ENCODE measurements around the gene EBI3.
"Not testable (repeated sequence)": the region's sequence is repeated elsewhere in the genome, so short reads cannot be mapped to it uniquely, and the experiment has no call there.

Gene EBI3

GRCh38 chr19:4245938-4246337 lies 16.6 kb downstream of the EBI3 start:
- H3K27ac ChIP-seq (ENCODE audit: low read length, poor library complexity, severe bottlenecking); H2BK12ac ChIP-seq (ENCODE audit: low read length in 2 of 2); H3K9ac ChIP-seq (ENCODE audit: low read length); H4K91ac ChIP-seq (ENCODE audit: low read length); H2BK5ac ChIP-seq (ENCODE audit: low read depth, low read length, poor library complexity, severe bottlenecking); H3K4ac ChIP-seq (ENCODE audit: low read depth in 1 of 2, low read length in 2 of 2); H3K18ac ChIP-seq (ENCODE audit: low read depth in 1 of 2, low read length in 2 of 2); H2AFZ ChIP-seq (ENCODE audit: low read depth, low read length); H2AK5ac ChIP-seq (ENCODE audit: low read length, severe bottlenecking); H3K27me3 ChIP-seq (ENCODE audit: control insufficient read depth in 1 of 2, insufficient read depth in 1 of 2, low read length in 2 of 2); H3K4me2 ChIP-seq (ENCODE audit: low read length, poor library complexity, severe bottlenecking); DNase-seq; H2BK15ac ChIP-seq (ENCODE audit: low read depth, poor library complexity, severe bottlenecking); H3K9me3 ChIP-seq (ENCODE audit: control insufficient read depth, low read length); H3K4me1 ChIP-seq (ENCODE audit: control insufficient read depth, insufficient read depth, low read depth, low read length); H2BK120ac ChIP-seq (ENCODE audit: low read depth, low read length); H3K23ac ChIP-seq (ENCODE audit: low read length in 2 of 2); H3K14ac ChIP-seq (ENCODE audit: low read length in 2 of 2): not testable (repeated sequence)
- H3K4me3 ChIP-seq (ENCODE audit: insufficient read depth in 1 of 2, low read depth in 1 of 2, low read length in 2 of 2) = peak overlapping the region in 1 of 2 experiments; percentile 86
- H3K36me3 ChIP-seq (ENCODE audit: control insufficient read depth in 1 of 2, insufficient read depth in 2 of 2, low read depth in 1 of 2, low read length in 2 of 2) = peaks cover 19 to 20% of the 10 kb centered on the region in 2 experiments
- H4K8ac ChIP-seq (ENCODE audit: low read length) = peak overlapping the region; percentile 93
- H3K79me1 ChIP-seq (replicated peaks; ENCODE audit: low read length, poor library complexity, severe bottlenecking) = peaks cover 18% of the 10 kb centered on the region
- WGBS = 89% methylated on average over 5 of the region's 6 CpGs

GRCh38 chr19:4246767-4247593 lies 17.7 kb downstream of the EBI3 start, which contains the start of gene YJU2:
Gene YJU2 (plus strand): TSS chr19:4247080. CDS start chr19:4247147, 67 bp downstream.
- peaks cover 28 to 29% of the 10 kb centered on the region in 2 experiments for H3K36me3 ChIP-seq (ENCODE audit: control insufficient read depth in 1 of 2, insufficient read depth in 2 of 2, low read depth in 1 of 2, low read length in 2 of 2)
- no peaks in the 10 kb centered on the region for H3K27me3 ChIP-seq (ENCODE audit: control insufficient read depth in 1 of 2, insufficient read depth in 1 of 2, low read length in 2 of 2)
- peaks cover 7% of the 10 kb centered on the region for H3K4me1 ChIP-seq (ENCODE audit: control insufficient read depth, insufficient read depth, low read depth, low read length)
- peak within 1 kb of the TSS in 1 of 2 experiments; percentile 93 for H3K4ac ChIP-seq (ENCODE audit: low read depth in 1 of 2, low read length in 2 of 2)
- H2BK120ac ChIP-seq (ENCODE audit: low read depth, low read length) = peak within 1 kb of the TSS; percentile 86
- peak within 1 kb of the TSS; percentile 83 for H3K4me2 ChIP-seq (ENCODE audit: low read length, poor library complexity, severe bottlenecking)
- H3K23ac ChIP-seq (ENCODE audit: low read length in 2 of 2) = no peak within 1 kb of the TSS
- peaks cover 18% of the 10 kb centered on the region for H3K79me1 ChIP-seq (replicated peaks; ENCODE audit: low read length, poor library complexity, severe bottlenecking)
- no peak within 1 kb of the TSS for H2BK12ac ChIP-seq (ENCODE audit: low read length in 2 of 2)
- H3K4me3 ChIP-seq (ENCODE audit: insufficient read depth in 1 of 2, low read depth in 1 of 2, low read length in 2 of 2) = peak within 1 kb of the TSS; percentile 61 to 86
- under 1% methylated on average over 41 of the region's 45 CpGs for WGBS
- peak within 1 kb of the TSS in 1 of 2 experiments; percentile 82 for H3K18ac ChIP-seq (ENCODE audit: low read depth in 1 of 2, low read length in 2 of 2)
- peak within 1 kb of the TSS; percentile 8 for H2AK5ac ChIP-seq (ENCODE audit: low read length, severe bottlenecking)
- peak within 1 kb of the TSS; percentile 99 for H3K27ac ChIP-seq (ENCODE audit: low read length, poor library complexity, severe bottlenecking)
- peak within 1 kb of the TSS; percentile 93 for H3K9ac ChIP-seq (ENCODE audit: low read length)
- H3K14ac ChIP-seq (ENCODE audit: low read length in 2 of 2) = no peak within 1 kb of the TSS
- peak within 1 kb of the TSS; percentile 43 for H4K91ac ChIP-seq (ENCODE audit: low read length)
- H4K8ac ChIP-seq (ENCODE audit: low read length) = peak within 1 kb of the TSS; percentile 93
- peak; percentile 100 for DNase-seq
- no peak within 1 kb of the TSS for H2BK15ac ChIP-seq (ENCODE audit: low read depth, poor library complexity, severe bottlenecking)
- H3K9me3 ChIP-seq (ENCODE audit: control insufficient read depth, low read length) = peaks cover 3% of the 10 kb centered on the region
- H2AFZ ChIP-seq (ENCODE audit: low read depth, low read length) = peak within 1 kb of the TSS; percentile 79
- peak within 1 kb of the TSS; percentile 88 for H2BK5ac ChIP-seq (ENCODE audit: low read depth, low read length, poor library complexity, severe bottlenecking)

- peaks cover 68 to 69% of the 10 kb centered on the region in 2 experiments for H3K36me3 ChIP-seq (ENCODE audit: control insufficient read depth in 1 of 2, insufficient read depth in 2 of 2, low read depth in 1 of 2, low read length in 2 of 2)
- WGBS = 98% methylated on average over 4 of the region's 4 CpGs
- no peak for DNase-seq
- H3K27ac ChIP-seq (ENCODE audit: low read length, poor library complexity, severe bottlenecking) = no peak overlapping the region
- H2BK5ac ChIP-seq (ENCODE audit: low read depth, low read length, poor library complexity, severe bottlenecking) = no peak overlapping the region
- no peak overlapping the region for H2BK15ac ChIP-seq (ENCODE audit: low read depth, poor library complexity, severe bottlenecking)
- peaks cover 9% of the 10 kb centered on the region for H3K9me3 ChIP-seq (ENCODE audit: control insufficient read depth, low read length)
- no peak overlapping the region for H4K91ac ChIP-seq (ENCODE audit: low read length)
- H2AK5ac ChIP-seq (ENCODE audit: low read length, severe bottlenecking) = no peak overlapping the region
- no peak overlapping the region for H2BK12ac ChIP-seq (ENCODE audit: low read length in 2 of 2)
- no peak overlapping the region for H2BK120ac ChIP-seq (ENCODE audit: low read depth, low read length)
- peaks cover 3% of the 10 kb centered on the region for H3K79me1 ChIP-seq (replicated peaks; ENCODE audit: low read length, poor library complexity, severe bottlenecking)
- H3K4me1 ChIP-seq (ENCODE audit: control insufficient read depth, insufficient read depth, low read depth, low read length) = no peaks in the 10 kb centered on the region
- no peak overlapping the region for H4K8ac ChIP-seq (ENCODE audit: low read length)
- H3K18ac ChIP-seq (ENCODE audit: low read depth in 1 of 2, low read length in 2 of 2) = no peak overlapping the region
- H2AFZ ChIP-seq (ENCODE audit: low read depth, low read length) = no peak overlapping the region
- H3K4ac ChIP-seq (ENCODE audit: low read depth in 1 of 2, low read length in 2 of 2) = no peak overlapping the region
- no peak overlapping the region for H3K23ac ChIP-seq (ENCODE audit: low read length in 2 of 2)
- H3K9ac ChIP-seq (ENCODE audit: low read length) = no peak overlapping the region
- H3K27me3 ChIP-seq (ENCODE audit: control insufficient read depth in 1 of 2, insufficient read depth in 1 of 2, low read length in 2 of 2) = no peaks in the 10 kb centered on the region
- H3K14ac ChIP-seq (ENCODE audit: low read length in 2 of 2) = no peak overlapping the region
- no peak overlapping the region for H3K4me3 ChIP-seq (ENCODE audit: insufficient read depth in 1 of 2, low read depth in 1 of 2, low read length in 2 of 2)
- H3K4me2 ChIP-seq (ENCODE audit: low read length, poor library complexity, severe bottlenecking) = no peak overlapping the region
Observed at GRCh38 chr19:4256563-4256962, 27.2 kb downstream of the EBI3 start.

DNA sequence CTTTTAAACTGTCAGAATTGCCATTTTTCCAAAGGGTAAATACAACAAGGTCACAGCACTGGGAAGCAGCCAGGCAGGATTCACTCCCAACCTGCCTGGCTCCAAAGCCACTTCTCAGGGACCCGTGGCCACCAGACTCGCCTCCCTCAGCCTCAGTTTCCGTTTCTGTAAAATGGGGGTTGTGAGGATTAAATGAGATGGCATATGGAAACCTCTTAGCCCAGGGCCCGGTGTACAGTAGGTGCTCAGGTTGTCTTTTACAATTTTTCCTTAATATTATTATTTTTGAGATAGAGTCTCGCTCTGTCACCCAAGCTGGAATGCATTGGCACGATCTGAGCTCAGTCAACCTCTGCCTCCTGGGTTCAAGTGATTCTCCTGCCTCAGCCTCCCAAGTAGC lies 27.7 kb downstream of the EBI3 start:
- Histone ChIP-seq H3K14ac (ENCODE audit: low read length in 2 of 2) (no peak overlapping the region), H3K27me3 (ENCODE audit: control insufficient read depth in 1 of 2, insufficient read depth in 1 of 2, low read length in 2 of 2) (no peaks in the 10 kb centered on the region), H3K9me3 (ENCODE audit: control insufficient read depth, low read length) (peaks cover 9% of the 10 kb centered on the region), H3K4ac (ENCODE audit: low read depth in 1 of 2, low read length in 2 of 2) (no peak overlapping the region), H3K23ac (ENCODE audit: low read length in 2 of 2) (no peak overlapping the region), H3K27ac (ENCODE audit: low read length, poor library complexity, severe bottlenecking) (no peak overlapping the region), H3K4me1 (ENCODE audit: control insufficient read depth, insufficient read depth, low read depth, low read length) (no peaks in the 10 kb centered on the region), H4K91ac (ENCODE audit: low read length) (no peak overlapping the region), H3K36me3 (ENCODE audit: control insufficient read depth in 1 of 2, insufficient read depth in 2 of 2, low read depth in 1 of 2, low read length in 2 of 2) (peaks cover 69 to 70% of the 10 kb centered on the region in 2 experiments), H2BK120ac (ENCODE audit: low read depth, low read length) (no peak overlapping the region), H3K18ac (ENCODE audit: low read depth in 1 of 2, low read length in 2 of 2) (no peak overlapping the region), H3K4me3 (ENCODE audit: insufficient read depth in 1 of 2, low read depth in 1 of 2, low read length in 2 of 2) (no peak overlapping the region), H2BK15ac (ENCODE audit: low read depth, poor library complexity, severe bottlenecking) (no peak overlapping the region), H2BK5ac (ENCODE audit: low read depth, low read length, poor library complexity, severe bottlenecking) (no peak overlapping the region), H2BK12ac (ENCODE audit: low read length in 2 of 2) (no peak overlapping the region), H2AFZ (ENCODE audit: low read depth, low read length) (no peak overlapping the region), H3K9ac (ENCODE audit: low read length) (no peak overlapping the region), H3K79me1 (replicated peaks; ENCODE audit: low read length, poor library complexity, severe bottlenecking) (peaks cover 3% of the 10 kb centered on the region), H2AK5ac (ENCODE audit: low read length, severe bottlenecking) (no peak overlapping the region), H4K8ac (ENCODE audit: low read length) (no peak overlapping the region), H3K4me2 (ENCODE audit: low read length, poor library complexity, severe bottlenecking) (no peak overlapping the region)
- WGBS = 84% methylated on average over 5 of the region's 6 CpGs
- no peak for DNase-seq
